HG03439 (cell line): Measurements from ENCODE around the gene ICE2.
"Not testable (repeated sequence)": the region's sequence is repeated elsewhere in the genome, so short reads cannot be mapped to it uniquely, and the experiment has no call there.

Experiments used
- ATAC-seq: cut with Tn5 transposase; IDR thresholded peaks from one replicate; pipeline ENCODE4 v1.9.1; 2021; ENCODE audit warnings: mild to moderate bottlenecking, moderate library complexity; ENCODE audit not compliant: unreplicated experiment

The ICE2 gene

GRCh38 chr15:60412807-60413206 lies 66.1 kb downstream of the ICE2 start:
- not testable (repeated sequence) for ATAC-seq

GRCh38 chr15:60411774-60412425 lies 67.0 kb downstream of the ICE2 start:
- no peak for ATAC-seq

GRCh38 chr15:60410350-60410749 lies 68.6 kb downstream of the ICE2 start:
- ATAC-seq = not testable (repeated sequence)

- no peak for ATAC-seq
Measured at GRCh38 chr15:60408463-60408981, 70.4 kb downstream of the ICE2 start.

- ATAC-seq = no peak
Measured at GRCh38 chr15:60407415-60407805, 71.5 kb downstream of the ICE2 start.

GRCh38 chr15:60406513-60407414 lies 72.2 kb downstream of the ICE2 start:
- no peak for ATAC-seq

GRCh38 chr15:60405399-60405798 lies 73.5 kb downstream of the ICE2 start:
- ATAC-seq = no peak

GRCh38 chr15:60404351-60404750 lies 74.6 kb downstream of the ICE2 start:
- not testable (repeated sequence) for ATAC-seq

- ATAC-seq = no peak
Measured at GRCh38 chr15:60400944-60401343, 78.0 kb downstream of the ICE2 start.

- ATAC-seq = no peak
Measured at GRCh38 chr15:60399931-60400330, 79.0 kb downstream of the ICE2 start.

GRCh38 chr15:60399246-60399915 lies 79.6 kb downstream of the ICE2 start:
- ATAC-seq = no peak

GRCh38 chr15:60397772-60398445 lies 81.0 kb downstream of the ICE2 start, which contains the start of gene ANXA2:
Gene ANXA2, minus strand, starts transcription at chr15:60397986. Its CDS starts 11,911 bp downstream, at chr15:60386075.
- ATAC-seq = peak; percentile 73

- peak; percentile 77 for ATAC-seq
Measured at GRCh38 chr15:60396958-60397771, 81.8 kb downstream of the ICE2 start.

GRCh38 chr15:60396560-60396957 lies 82.4 kb downstream of the ICE2 start:
- no peak for ATAC-seq

- no peak for ATAC-seq
Measured at GRCh38 chr15:60396100-60396499, 82.8 kb downstream of the ICE2 start.

GRCh38 chr15:60395276-60396011 lies 83.5 kb downstream of the ICE2 start:
- ATAC-seq = no peak

- ATAC-seq = no peak
Measured at GRCh38 chr15:60394689-60395097, 84.2 kb downstream of the ICE2 start.

GRCh38 chr15:60392986-60393790 lies 85.8 kb downstream of the ICE2 start:
- no peak for ATAC-seq
